GM06990 (cell line): Measurements from ENCODE around the gene WDR7.

Experiments
- DNase-seq: peaks from one replicate; pipeline ENCODE4 v3.0.0-alpha.2; 2011; ENCODE audit not compliant: insufficient read length; ENCODE audit errors: extremely low read depth
- H3K27me3 ChIP-seq: replicated peaks from 2 replicates; pipeline ENCODE4 v1.6.0; 2011; ENCODE audit warnings: low read length; ENCODE audit not compliant: control insufficient read depth, insufficient read depth
- H3K36me3 ChIP-seq: 2 replicates; pipeline ENCODE4 v1.5.1; 2011; ENCODE audit warnings: low read length; ENCODE audit not compliant: control insufficient read depth, insufficient read depth
- H3K4me3 ChIP-seq: replicated peaks from 2 replicates; pipeline ENCODE4 v1.5.1; 2011; ENCODE audit warnings: low read depth, mild to moderate bottlenecking, control low read depth, low read length
- TF ChIP-seq, protein P1 (sequence below): IDR thresholded peaks from 2 replicates; pipeline ENCODE4 v1.5.1; 2011; ENCODE audit warnings: low read length, control low read depth, mild to moderate bottlenecking, inconsistent platforms; ENCODE audit not compliant: insufficient read depth, poor library complexity, severe bottlenecking

WDR7 gene

DNA sequence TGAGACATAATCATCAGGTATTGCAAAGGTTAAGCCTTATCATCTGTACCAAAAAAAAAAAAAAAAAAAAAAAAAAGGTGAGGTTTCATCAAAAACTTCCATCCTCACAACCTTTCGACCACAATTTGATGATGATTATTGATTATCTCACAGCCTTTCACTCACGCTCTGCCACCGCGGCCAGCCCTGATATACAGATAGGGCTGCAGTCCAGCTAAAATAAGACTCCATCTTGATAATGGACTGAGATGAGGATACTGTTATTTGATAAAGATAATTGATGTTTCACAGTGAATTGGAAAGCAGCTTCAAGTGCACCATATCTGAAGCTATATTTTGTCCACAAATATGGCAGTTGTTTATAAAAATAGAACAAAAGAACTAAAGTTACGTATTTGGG, 336.1 kb downstream of the WDR7 start:
- Histone ChIP-seq H3K36me3 (no peaks in the 10 kb centered on the region), H3K4me3 (no peak overlapping the region), H3K27me3 (no peaks in the 10 kb centered on the region)
- TF ChIP-seq, protein P1, sequence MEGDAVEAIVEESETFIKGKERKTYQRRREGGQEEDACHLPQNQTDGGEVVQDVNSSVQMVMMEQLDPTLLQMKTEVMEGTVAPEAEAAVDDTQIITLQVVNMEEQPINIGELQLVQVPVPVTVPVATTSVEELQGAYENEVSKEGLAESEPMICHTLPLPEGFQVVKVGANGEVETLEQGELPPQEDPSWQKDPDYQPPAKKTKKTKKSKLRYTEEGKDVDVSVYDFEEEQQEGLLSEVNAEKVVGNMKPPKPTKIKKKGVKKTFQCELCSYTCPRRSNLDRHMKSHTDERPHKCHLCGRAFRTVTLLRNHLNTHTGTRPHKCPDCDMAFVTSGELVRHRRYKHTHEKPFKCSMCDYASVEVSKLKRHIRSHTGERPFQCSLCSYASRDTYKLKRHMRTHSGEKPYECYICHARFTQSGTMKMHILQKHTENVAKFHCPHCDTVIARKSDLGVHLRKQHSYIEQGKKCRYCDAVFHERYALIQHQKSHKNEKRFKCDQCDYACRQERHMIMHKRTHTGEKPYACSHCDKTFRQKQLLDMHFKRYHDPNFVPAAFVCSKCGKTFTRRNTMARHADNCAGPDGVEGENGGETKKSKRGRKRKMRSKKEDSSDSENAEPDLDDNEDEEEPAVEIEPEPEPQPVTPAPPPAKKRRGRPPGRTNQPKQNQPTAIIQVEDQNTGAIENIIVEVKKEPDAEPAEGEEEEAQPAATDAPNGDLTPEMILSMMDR, result no peak
- DNase-seq, result no peak

DNA sequence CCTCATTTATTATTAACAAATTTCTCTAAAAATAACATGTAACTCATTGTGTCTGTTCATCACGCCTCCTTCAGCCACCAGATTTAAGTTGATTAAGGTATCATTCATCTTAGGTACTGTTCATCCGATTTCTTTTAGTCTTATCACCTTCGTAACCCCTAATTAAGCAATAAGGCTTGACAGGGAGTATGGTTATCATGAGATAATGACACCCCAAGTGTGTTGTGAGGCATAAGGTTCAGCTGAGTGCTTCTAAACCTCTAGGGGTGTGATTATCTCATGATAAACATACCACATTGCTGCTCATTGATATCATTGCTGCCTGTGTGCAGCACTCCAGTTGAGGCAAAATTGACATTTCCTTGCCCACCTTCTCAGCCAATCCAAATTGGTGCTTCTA, 336.9 kb downstream of the WDR7 start:
- TF ChIP-seq, protein P1, result no peak
- no peaks in the 10 kb centered on the region for H3K36me3 ChIP-seq
- no peak for DNase-seq
- no peak overlapping the region for H3K4me3 ChIP-seq
- H3K27me3 ChIP-seq, result no peaks in the 10 kb centered on the region

DNA sequence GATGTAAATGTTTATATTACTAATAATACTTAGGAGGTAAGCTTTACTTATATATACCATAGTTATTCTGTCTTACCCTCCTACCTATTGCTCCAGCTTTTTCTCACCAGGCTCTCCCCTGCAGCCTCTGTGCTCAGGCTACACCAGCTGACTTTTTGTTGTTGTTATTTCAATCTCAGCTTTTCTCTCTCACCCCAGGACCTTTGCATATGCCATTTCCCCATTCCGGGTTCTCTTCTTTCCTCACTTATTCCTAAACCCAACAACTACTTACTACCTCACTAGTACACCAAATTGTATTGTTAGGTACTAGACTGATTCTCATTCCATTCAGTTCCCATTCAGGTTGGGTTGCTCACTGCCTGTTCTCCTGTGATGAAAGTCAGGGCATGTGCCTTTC, 339.5 kb downstream of the WDR7 start:
- TF ChIP-seq, protein P1, result no peak
- Histone ChIP-seq H3K36me3 (no peaks in the 10 kb centered on the region), H3K27me3 (no peaks in the 10 kb centered on the region), H3K4me3 (no peak overlapping the region)
- DNase-seq, result no peak

DNA sequence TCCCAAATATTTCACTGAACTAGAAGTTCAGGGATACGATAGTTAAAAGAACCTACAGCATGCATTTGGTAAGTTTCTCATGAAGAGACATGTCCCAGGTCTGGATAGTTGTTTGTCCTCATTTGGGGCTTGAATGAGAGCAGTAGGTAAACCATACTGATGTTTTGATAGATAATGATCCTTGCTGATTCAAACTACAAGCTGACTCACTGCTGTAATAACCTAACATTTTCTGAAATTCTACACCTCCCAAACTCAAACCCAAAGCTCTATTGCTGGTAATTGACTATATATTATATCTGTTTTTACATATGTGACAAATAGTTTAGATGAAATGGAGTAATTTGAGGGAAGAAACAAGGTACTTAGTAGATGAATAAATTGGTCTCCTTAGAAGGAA, 341.6 kb downstream of the WDR7 start:
- TF ChIP-seq, protein P1, result no peak
- no peak overlapping the region for H3K4me3 ChIP-seq
- H3K36me3 ChIP-seq, result no peaks in the 10 kb centered on the region
- no peaks in the 10 kb centered on the region for H3K27me3 ChIP-seq
- DNase-seq, result no peak

DNA sequence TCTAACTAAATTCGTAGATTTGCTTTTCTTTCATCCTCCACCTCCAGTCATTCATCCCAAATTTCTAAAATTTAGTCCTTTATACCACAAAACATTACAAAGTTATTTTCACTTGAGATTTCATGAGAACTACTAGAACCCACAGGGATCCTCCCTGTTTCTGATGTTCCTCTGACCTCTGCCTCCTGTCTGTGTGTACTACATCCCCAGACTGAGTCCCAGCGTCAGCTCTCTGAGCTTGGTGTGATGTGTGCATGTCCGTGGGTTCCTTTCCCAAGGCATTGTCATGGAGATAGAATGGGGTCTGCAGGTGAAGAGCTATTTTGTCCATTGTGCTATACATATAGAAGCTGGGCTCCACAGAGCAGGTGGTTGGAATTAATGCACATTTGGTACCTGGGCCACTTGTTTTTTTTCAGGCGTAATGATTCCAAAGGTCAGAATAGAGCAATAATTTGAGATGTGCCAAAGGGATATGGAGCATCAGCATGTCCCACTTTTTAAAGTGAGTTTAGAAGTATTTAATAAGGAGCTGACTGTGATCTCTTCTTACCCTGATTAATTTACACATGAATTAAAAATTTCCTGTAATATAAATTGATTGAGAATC, 344.5 kb downstream of the WDR7 start:
- TF ChIP-seq, protein P1, result no peak
- no peak overlapping the region for H3K4me3 ChIP-seq
- H3K27me3 ChIP-seq, result no peaks in the 10 kb centered on the region
- H3K36me3 ChIP-seq, result no peaks in the 10 kb centered on the region
- DNase-seq, result no peak

DNA sequence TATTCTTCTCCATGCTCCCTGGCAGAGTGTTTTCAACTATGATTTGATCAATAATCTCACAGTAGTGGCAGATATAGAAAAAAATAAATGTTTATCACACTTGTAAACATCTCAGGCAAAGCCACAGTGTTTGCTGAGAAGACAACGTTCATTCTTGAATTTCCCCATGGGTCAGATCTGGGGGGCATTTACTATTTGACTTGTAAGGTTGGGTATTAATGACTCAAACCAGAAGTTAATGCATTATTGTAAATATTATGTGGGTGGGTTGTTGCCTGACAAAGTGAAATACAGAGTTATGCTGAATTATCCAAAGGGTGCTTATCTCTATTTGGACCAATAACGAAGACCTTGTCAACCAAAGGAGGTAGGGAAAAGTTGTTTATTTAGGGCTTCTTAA, 346.0 kb downstream of the WDR7 start:
- DNase-seq, result no peak
- H3K4me3 ChIP-seq, result no peak overlapping the region
- H3K27me3 ChIP-seq, result no peaks in the 10 kb centered on the region
- TF ChIP-seq, protein P1, result no peak
- H3K36me3 ChIP-seq, result no peaks in the 10 kb centered on the region
